ENCODE data around the gene C16orf92.

The C16orf92 gene

DNA sequence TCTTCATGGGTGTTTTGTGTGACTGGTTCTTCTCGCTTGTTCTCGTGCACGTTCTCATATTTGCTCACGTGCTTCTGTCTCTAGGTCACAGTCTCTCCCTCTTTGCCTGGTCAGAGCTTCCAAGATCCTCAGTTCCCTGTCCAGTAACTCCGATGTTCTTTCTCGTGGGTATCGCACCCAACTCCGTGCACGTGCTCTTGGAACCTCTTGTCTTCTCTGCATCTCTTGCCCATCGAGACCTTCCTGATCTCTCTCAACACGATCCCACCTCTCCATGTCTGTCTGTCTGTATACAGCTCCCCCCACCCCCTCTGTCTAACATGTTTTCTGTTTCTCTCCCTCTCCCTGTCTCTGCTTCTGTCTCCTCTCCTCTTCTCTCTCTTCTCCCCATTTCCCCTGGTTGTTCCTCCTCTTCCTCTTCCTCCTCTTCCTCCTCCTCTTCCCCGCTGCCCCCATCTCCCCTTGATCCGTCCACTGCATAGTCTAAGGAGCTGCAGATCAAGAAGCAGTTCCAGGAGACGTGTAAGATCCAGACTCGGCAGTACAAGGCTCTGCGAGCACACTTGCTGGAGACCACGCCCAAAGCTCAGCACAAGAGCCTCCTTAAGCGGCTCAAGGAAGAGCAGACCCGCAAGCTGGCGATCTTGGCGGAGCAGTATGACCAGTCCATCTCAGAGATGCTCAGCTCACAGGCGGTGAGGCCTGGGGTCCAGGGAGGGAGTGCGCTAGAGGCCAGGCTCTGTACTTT lies 33.7 kb upstream of the C16orf92 start:
- no peak for DNase-seq (ENCODE audit: low read depth, low spot score)

DNA sequence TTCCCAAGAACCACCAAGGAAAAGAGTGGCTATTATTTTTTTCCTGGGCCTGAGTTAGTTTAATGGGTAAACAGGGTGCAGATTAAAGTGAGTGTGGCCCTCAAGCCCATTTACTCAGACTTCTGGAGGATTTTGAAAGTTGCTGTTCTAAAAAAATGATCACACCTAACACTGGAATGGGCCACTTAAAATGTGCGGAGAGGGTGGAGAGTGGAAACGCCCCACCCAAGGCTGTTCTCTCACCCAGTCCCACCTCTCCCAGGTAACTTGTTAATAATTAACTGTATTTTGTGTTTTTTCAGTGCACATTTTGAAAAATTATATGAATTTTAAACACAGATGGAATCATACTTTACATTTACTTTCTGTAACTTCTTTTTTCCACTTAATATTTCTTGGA lies 33.0 kb upstream of the C16orf92 start:
- no peak for DNase-seq (ENCODE audit: low read depth, low spot score)

DNA sequence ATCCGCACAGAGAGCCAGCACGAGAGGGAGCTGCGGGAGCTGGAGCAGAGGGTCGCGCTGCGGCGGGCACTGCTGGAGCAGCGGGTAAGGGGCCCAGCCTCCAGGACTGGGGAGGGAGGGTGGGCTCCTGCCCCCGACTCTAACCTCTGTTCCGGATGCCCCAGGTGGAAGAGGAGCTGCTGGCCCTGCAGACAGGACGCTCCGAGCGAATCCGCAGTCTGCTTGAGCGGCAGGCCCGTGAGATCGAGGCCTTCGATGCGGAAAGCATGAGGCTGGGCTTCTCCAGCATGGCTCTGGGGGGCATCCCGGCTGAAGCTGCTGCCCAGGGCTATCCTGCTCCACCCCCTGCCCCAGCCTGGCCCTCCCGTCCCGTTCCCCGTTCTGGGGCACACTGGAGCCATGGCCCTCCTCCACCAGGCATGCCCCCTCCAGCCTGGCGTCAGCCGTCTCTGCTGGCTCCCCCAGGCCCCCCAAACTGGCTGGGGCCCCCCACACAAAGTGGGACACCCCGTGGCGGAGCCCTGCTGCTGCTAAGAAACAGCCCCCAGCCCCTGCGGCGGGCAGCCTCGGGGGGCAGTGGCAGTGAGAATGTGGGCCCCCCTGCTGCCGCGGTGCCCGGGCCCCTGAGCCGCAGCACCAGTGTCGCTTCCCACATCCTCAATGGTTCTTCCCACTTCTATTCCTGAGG lies 32.0 kb upstream of the C16orf92 start:
- no peak for DNase-seq (ENCODE audit: low read depth, low spot score)

DNA sequence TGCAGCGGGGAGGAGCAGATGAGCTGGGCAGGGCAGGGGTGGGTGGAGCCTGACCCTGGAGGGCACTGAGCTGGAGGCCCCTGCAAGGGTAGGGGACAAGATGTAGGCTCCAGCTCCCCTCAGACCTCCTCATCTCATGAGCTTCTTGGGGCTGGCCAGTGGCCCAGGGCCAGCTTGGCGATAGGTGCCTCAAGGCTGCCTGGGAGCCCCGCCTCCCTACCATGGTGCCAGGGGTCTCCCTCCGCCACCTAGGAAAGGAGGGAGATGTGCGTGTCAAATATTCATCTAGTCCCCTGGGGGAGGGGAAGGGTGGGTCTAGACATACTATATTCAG lies 31.5 kb upstream of the C16orf92 start:
- no peak for DNase-seq (ENCODE audit: low read depth, low spot score)

DNA sequence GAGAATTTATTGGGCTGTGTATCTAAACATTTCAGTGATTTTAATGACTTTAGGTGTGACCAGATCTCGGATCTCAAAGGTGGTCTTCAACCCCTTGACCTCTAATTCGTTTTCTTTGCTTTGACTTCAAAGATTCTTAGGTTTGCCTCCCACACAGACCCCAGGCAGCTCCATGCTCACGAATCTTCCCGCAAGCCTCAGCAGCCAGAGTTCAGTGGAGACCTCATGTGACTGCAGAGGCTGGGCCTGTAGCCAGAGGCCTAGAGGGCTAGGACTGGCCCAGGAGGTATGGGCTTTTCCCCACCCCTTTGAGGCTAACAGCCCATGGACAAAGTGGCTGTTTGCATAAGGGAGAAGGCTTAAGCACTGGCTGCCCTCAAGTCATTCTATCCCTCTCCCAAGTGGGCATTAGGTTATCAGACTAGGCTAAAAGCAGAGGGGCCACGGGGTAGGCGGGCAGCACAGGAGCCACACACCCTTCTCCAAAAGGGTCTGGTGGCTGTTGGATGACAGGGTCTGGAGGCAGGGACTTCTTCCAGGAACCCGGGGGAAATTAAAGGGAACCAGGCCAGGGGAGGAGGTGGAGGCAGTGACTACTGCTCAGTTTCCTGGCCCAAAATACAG lies 30.5 kb upstream of the C16orf92 start:
- DNase-seq (ENCODE audit: low read depth, low spot score), result no peak

DNA sequence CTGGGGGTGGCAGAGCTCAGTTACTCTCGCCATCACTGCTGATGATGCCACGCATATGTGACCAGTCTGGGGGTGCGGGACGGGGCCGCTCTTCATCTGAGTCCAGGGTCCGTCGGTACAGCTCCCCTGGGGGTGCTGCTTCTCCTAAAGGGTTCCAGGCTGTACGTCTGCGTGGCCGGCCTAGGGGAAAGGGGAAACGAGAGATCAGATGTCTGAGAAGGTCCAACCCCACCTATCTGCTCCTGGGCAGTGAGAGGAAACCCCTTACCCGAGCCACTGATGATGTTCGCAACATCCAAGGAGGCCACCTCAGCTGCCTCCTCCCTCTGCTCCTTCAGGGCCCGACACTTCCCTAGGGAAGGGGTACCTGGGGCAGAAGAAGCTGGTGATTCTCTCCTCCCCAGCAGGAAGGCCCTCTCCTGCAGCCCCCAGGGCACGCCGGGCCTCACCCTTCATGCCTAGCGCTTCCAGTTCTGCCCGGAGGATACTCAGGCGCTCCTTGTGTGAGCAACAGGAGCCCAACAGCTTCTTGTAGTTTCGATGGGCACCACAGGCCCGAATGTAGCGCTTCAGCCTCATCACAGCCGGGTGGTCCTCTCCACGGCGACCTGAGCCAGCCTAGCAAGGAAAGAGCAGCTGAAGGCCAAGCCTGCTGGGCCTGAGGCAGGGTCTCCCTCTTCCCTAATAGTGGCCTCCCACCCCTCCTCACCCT lies 29.7 kb upstream of the C16orf92 start:
- no peak for DNase-seq (ENCODE audit: low read depth, low spot score)

DNA sequence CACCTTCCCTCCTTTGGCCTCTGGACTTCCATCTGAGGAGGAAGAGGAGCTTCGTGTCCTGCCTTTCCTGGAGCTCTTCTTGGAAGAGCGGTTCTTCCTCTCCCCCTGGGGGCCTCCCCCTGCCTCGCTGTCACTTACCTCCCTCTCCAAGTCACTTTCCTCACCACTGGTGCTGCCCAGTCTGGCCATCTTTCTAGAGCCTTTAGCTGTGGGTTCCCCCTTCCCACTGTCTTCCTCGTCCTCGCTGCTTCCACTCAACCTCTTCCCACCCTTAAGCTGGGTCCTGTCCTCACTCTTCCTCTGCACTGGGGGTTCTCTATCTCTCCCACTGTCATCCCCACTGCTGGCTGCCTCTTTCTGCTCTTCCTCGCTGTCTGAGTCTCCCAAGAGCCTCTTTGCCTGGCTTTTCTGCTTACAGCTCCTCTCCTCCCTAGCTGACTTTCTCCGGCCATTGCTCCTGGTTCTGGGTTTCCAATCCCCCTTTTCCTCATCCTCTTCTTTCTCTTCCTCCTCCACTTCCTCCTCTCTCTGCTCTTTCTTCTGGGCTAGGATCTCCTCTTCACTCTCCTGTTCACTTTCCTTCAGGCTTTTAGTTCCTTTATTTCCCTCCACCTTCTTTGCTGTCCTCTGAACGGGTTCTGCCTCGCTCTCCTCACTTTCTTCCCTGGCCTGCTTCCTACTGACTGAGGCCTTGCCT lies 28.9 kb upstream of the C16orf92 start:
- no peak for DNase-seq (ENCODE audit: low read depth, low spot score)

DNA sequence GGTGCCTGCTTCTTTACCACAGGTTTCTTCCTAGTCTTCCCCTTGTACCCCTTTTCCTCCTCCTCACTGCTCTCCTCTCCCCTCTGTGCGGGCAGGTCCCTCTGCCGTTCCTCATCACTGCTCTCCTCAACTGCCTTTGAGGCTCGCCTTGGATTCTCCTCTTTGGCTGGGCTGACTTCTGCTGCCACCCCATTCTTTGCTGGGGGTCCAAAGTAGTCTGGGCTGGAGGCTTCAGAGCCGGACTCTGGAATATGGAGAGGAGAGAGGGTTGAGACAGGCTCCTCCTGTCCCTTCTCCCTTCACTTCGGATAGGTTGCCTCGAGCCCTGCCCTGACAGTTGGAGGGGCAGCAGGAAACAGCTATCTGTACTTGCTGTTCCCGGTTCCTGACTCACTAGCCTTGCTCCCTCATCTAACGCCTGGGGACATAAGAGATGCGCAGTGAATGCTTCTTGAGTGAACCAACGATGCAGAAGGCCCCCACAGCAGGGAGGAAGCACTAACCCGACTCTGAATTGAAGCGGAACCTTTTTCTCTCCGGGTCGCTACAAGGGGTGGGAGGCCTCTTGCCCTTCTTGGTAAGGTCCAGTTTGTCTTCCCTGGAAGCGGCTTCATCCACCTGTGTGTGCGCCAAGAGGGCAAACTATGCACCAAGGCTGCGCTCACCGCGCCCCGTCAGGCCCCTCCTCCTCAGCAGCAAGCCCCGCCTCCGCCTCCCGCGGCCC lies 28.2 kb upstream of the C16orf92 start:
- DNase-seq (ENCODE audit: low read depth, low spot score), result no peak

DNA sequence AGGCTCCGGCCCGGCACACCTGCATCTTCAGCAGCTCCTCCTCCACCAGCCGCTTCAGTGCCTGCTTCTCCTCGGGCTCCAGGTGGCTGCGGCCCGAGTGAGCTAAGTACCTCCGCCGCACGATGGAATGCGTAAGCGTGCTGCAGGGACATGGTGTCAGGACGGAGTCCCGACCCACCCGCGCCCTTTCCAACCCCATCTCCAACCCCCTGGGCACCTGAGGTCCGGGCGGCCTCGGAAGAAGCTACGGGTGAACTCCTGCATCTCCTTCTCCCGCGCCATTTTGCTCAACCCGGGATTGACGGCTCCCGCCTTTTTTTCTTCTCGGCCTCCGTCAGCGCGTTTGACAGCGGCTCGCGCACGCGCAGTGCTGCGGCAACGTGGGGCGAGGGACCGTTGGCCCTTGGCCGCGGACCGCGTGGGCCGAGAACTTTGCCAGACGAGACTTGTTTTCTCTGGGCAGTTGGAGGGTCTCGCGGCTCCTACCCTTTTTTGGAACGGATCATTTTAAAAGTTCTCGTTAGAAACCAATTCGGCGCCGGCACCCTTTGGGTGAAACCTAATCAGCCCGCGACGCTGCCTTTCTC lies 27.6 kb upstream of the C16orf92 start, which contains the start of gene HIRIP3:
HIRIP3 (minus strand) TSS at position 294 of the 587 bp plus-strand sequence; CDS start at position 282, 12 bp downstream.
- DNase-seq (ENCODE audit: low read depth, low spot score), result peak; percentile 92

DNA sequence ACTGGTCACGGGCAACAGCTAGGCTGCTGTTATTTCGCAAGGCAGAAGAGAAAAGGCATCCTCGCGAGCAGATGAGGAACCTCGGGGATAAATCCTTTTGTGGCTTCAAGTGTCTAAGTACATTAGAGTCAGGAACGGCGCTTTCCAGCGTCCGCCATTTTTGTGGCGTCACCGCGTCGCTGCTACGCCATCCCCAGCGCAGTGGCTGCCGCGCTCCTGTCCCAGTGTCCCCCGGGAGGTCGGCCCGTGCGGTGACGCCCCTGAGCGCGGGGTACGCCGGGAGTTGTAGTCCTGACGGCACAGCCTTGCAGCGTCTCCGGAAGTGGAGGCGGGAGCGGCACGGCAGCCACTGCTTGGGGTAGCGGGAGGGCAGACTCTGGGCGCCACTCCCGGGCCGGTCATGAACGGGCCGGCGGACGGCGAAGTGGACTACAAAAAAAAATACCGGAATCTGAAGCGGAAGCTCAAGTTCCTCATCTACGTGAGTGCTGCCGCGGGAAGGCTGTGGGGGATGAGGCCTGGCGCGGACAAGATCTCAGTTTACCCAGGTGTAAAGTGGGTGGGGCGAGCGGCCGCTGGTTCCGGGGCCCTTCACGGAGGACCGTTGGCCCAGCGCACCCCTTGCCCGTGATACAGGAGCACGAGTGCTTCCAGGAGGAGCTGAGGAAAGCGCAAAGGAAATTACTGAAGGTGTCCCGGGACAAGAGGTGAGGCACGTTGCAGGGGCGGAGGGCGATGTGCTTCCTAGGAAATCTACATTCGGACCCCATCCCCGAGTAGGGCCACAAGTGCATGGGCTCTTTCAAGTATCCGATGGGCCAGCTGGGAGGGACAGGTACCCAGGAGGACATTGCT lies 26.9 kb upstream of the C16orf92 start, which contains the start of gene INO80E:
INO80E (plus strand) TSS at position 331 of the 855 bp plus-strand sequence; CDS start at position 401, 70 bp downstream.
- peak; percentile 97 for DNase-seq (ENCODE audit: low read depth, low spot score)

DNA sequence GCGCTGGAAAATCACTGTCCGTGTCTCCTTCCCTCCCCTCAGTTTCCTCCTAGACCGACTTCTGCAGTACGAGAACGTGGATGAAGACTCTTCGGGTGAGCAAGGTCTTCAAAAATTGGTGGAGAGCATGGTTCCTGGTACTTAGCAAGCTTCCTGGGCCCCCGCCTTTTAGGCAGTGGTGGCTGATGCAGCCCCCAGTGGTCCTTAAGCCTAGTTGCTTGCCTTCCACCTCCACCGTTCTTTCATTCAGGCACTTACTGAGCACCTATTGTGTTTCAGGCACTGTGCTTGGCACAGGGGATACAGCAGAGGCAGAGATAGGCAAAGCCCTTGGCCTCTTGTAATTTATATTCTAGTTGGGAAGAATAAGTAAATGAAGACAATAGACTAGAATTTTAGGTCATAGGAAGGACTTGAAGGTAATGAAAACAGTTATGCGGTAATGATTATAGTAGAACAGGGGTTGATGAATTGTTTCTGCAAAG lies 26.2 kb upstream of the C16orf92 start:
- DNase-seq (ENCODE audit: low read depth, low spot score), result no peak

DNA sequence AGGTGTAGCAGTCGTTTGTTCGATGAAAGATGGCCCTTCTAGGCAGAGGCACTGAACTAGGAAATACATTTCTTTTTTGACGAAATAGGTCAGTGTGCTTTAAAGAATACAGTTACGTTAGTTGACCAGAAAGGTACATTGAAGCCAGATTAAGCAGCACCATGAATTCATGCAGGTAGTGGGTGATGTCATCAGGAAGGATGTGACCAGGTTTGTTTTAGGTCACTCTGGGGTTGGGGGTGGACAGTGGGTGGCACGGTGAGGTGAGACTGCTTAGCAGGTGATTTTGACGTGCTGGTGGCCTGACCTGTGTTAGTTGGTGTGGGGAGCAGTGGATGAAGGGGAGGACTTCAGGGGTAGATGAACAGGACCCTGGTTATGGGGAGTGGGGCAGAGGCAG lies 23.4 kb upstream of the C16orf92 start:
- DNase-seq (ENCODE audit: low read depth, low spot score), result no peak

DNA sequence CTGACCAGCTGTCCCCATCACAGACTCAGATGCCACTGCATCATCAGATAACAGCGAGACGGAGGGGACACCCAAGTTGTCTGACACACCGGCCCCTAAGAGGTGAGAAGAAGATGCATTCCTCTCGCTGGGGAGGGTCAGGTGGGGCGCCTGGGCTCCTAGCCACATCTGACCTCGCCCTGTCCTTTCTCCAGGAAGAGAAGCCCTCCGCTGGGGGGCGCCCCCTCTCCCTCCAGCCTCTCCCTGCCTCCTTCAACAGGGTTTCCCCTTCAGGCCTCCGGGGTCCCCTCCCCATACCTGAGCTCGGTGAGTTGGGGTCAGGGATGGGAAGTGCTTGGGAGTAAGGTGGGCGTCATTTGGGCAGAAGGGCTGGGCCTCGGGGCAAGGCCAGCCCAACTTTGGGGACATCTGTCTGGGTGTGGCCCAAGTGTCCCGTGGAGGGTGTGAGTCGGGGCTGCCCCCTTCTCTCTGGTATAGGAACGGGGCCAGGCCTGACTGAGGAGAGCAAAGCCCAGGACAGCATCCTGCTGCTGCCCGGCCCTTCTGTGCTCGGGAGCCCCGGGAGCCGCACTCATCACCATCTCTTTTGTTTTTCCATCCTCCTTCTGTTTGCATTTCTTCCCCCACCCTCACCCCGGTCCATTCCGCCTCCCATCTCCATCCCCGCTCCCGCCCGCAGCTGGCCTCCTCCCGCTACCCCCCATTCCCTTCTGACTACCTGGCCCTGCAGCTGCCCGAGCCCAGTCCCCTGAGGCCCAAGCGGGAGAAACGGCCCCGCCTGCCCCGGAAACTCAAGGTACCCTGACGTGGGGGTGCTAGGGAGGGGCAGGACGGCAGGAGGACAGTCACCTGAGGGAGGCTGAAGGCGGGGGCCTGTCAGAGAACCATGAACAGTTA lies 22.0 kb upstream of the C16orf92 start:
- no peak for DNase-seq (ENCODE audit: low read depth, low spot score)

DNA sequence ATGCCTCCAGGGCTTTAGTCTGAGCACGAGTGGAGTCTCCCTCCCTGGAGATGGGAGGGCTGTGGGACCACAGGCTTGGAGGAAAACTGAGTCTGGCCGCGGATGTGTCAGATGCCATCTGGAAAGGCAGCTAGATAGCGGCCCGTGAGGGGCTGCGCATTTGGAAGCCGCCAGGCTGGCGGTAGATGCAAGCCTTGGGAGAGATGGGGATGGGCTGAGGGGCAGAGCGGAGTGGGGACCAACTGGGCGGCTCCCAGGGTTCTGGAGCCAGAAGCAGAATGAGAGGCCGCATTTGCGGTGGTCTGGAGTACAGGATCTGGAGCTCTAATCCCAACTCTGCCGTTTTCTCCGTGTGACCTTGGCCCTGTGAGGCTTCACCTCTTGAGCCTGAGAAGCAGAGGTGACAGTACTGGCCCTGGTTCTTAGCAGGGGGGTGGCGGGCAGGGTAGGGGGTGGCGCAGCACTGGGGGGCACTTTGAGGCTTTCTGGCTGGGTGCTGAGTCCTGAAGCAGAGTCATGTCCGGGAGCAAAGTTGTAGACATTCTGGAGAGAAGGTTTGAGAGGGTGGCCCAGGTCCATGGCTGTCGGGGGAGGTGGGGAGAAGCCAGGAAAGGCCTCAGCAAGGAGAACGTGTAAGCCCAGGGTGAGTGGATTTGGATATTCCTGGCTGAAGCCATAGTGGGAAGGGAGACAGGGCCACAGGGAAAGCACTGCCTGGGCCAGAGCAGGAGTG lies 20.2 kb upstream of the C16orf92 start:
- DNase-seq (ENCODE audit: low read depth, low spot score), result no peak

DNA sequence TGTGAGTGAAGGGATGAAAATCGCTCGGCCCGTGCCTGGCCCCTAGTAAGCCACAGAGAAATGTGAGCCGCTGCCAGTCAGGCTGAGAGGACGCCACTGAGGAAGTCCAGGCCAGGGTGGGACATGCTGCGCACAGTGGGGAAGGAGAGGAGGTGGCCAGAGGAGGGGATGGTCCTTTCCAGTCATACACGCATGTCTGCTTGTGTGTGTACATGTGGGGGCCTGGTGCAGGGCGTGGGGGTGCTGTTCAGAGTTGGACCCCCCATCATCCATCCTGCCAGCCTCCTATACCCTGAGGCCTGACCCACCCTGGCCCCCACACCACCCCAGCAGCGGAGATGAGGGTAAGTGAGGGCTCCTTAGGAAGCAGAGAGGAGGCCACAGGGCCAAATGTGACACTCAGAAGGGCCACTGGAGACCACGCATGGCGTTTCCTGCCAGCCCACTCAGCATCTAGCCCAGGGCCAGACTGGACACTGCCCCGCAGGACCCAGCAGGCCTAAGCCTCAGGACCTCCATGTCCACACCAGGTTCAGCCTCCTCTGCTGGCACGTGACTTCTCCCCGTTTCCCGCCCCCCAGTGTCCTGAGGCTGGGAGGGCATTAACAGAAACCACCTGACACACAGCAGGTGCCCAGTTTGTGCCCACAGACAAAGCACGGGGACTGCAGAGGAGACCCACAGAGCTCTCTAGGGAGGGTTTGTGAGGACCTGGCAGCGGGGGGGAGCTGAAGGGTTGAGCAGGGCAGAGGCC lies 19.2 kb upstream of the C16orf92 start:
- no peak for DNase-seq (ENCODE audit: low read depth, low spot score)

DNA sequence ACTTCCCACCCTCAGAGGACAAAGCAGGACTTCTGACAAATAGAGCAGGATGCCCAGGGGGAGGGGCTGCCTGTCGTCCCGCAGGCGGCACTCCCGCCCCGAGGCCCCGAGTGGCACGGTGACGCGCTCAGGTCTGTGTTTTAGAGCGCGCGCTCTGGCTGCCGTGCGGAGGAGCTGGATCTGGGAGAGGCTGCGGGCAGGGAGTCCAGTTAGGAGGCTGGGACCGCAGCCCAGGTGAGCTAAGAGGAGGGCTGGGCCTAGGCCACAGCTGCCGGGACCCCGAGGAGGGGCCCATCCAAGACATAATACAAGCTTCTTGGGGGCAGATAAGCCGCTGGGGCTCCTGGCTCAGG lies 18.6 kb upstream of the C16orf92 start:
- no peak for DNase-seq (ENCODE audit: low read depth, low spot score)

DNA sequence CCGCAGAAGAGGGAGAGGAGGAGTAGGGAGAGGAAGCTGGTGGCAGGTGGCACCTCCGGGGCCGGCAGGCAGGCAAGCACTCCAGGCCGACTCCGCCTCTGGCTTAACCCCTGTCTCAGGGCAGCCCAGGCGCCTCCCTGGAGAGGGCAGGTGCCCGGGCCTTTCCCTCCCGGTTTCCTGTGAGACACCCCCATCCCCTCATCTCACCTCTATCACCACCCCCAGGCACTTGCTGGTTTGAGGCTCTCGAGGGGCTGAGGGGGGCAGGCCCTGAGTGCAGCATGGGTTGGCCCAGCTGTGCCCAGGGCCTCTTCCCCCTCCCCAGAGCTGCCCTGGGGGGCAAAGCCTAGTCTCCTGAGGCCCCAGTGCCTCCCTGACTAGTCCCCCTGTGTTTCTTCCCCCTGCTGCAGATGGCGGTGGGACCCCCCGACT lies 18.2 kb upstream of the C16orf92 start:
- no peak for DNase-seq (ENCODE audit: low read depth, low spot score)
